ENCODE results near the gene RNF121. TPM values are rescaled to one million over a fixed set of nuclear protein-coding genes. Genes with fewer than 3 reads are reported as not detected.

RNF121 gene
- total RNA-seq, 2 experiments from 2014 or later: 24.6 to 28.1 TPM

DNA sequence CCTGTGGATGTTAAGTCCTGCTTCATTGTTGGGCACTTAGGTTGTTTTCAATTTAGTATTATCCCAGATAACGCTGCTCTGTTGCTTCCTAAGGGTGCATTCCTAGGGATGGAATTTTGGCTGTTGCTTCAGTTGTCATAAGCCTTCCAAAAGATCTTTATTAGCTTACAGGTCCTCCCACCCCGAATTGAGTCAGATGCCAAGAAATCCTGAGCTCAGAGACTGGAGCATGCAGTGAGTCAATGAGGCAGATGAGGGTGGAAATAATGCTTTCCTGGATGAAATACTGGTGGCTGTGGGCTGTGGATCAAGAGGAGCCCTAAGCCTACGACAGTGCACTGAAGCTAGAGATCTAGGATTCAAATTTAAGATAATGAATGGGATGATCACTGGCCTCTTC, 59.2 kb downstream of the RNF121 start:
- BruUV-seq (replicated peaks): no TSS peak
- Histone ChIP-seq H3K27ac (ENCODE audit: low read depth, low read length, poor library complexity, severe bottlenecking) (no peak overlapping the region), H3K9me3 (ENCODE audit: low read length) (no peaks in the 10 kb centered on the region), H3K9me2 (ENCODE audit: insufficient read depth, low read length) (no peaks in the 10 kb centered on the region), H3K4me1 (ENCODE audit: insufficient read depth, low read length, poor library complexity, severe bottlenecking) (peaks cover 11% of the 10 kb centered on the region), H3K36me3 (ENCODE audit: insufficient read depth, low read length) (peaks cover 43% of the 10 kb centered on the region), H3K79me2 (ENCODE audit: insufficient read depth, low read depth, low read length) (no peaks in the 10 kb centered on the region), H4K20me1 (ENCODE audit: insufficient read depth, low read length) (no peaks in the 10 kb centered on the region), H2AFZ (ENCODE audit: low read length) (no peak overlapping the region), H3K4me3 (ENCODE audit: low read depth, low read length, poor library complexity, severe bottlenecking) (no peak overlapping the region), H3K4me2 (ENCODE audit: low read length) (no peak overlapping the region)
- no peak for DNase-seq (ENCODE audit: low spot score)
- TF ChIP-seq, protein P1, sequence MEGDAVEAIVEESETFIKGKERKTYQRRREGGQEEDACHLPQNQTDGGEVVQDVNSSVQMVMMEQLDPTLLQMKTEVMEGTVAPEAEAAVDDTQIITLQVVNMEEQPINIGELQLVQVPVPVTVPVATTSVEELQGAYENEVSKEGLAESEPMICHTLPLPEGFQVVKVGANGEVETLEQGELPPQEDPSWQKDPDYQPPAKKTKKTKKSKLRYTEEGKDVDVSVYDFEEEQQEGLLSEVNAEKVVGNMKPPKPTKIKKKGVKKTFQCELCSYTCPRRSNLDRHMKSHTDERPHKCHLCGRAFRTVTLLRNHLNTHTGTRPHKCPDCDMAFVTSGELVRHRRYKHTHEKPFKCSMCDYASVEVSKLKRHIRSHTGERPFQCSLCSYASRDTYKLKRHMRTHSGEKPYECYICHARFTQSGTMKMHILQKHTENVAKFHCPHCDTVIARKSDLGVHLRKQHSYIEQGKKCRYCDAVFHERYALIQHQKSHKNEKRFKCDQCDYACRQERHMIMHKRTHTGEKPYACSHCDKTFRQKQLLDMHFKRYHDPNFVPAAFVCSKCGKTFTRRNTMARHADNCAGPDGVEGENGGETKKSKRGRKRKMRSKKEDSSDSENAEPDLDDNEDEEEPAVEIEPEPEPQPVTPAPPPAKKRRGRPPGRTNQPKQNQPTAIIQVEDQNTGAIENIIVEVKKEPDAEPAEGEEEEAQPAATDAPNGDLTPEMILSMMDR (conservative IDR thresholded peaks at IDR 0.05; ENCODE audit: low read length): no peak
- TF ChIP-seq EZH2phosphoT487 (IDR thresholded peaks at IDR 0.05; ENCODE audit: borderline replicate concordance, low read depth, low read length): no peak
- POLR2A ChIA-PET: interaction anchor here (1.5 kb wide), 1 partner anchor 11 kb away, joined by 4 read pairs; no protein-coding TSS in a partner anchor
- CTCF ChIA-PET (ENCODE audit: unreplicated experiment): no interaction called here
- intact Hi-C loops (cut with micrococcal nuclease; ENCODE audit: unreplicated experiment): no loop called here

GRCh38 chr11:71990701-71991100, 61.9 kb downstream of the RNF121 start:
- no TSS peak for BruUV-seq (replicated peaks)
- H4K20me1 ChIP-seq (ENCODE audit: insufficient read depth, low read length): no peaks in the 10 kb centered on the region
- no peaks in the 10 kb centered on the region for H3K9me3 ChIP-seq (ENCODE audit: low read length)
- no peak overlapping the region for H2AFZ ChIP-seq (ENCODE audit: low read length)
- DNase-seq (ENCODE audit: low spot score): no peak
- no peak for TF ChIP-seq EZH2phosphoT487 (IDR thresholded peaks at IDR 0.05; ENCODE audit: borderline replicate concordance, low read depth, low read length)
- TF ChIP-seq, protein P1 (conservative IDR thresholded peaks at IDR 0.05; ENCODE audit: low read length): no peak
- H3K4me3 ChIP-seq (ENCODE audit: low read depth, low read length, poor library complexity, severe bottlenecking): no peak overlapping the region
- H3K9me2 ChIP-seq (ENCODE audit: insufficient read depth, low read length): no peaks in the 10 kb centered on the region
- POLR2A ChIA-PET: no interaction called here
- CTCF ChIA-PET (ENCODE audit: unreplicated experiment): no interaction called here
- no peak overlapping the region for H3K27ac ChIP-seq (ENCODE audit: low read depth, low read length, poor library complexity, severe bottlenecking)
- no peak overlapping the region for H3K4me2 ChIP-seq (ENCODE audit: low read length)
- peaks cover 26% of the 10 kb centered on the region for H3K36me3 ChIP-seq (ENCODE audit: insufficient read depth, low read length)
- peaks cover 15% of the 10 kb centered on the region for H3K4me1 ChIP-seq (ENCODE audit: insufficient read depth, low read length, poor library complexity, severe bottlenecking)
- intact Hi-C loops (cut with micrococcal nuclease; ENCODE audit: unreplicated experiment): no loop called here
- no peaks in the 10 kb centered on the region for H3K79me2 ChIP-seq (ENCODE audit: insufficient read depth, low read depth, low read length)

DNA sequence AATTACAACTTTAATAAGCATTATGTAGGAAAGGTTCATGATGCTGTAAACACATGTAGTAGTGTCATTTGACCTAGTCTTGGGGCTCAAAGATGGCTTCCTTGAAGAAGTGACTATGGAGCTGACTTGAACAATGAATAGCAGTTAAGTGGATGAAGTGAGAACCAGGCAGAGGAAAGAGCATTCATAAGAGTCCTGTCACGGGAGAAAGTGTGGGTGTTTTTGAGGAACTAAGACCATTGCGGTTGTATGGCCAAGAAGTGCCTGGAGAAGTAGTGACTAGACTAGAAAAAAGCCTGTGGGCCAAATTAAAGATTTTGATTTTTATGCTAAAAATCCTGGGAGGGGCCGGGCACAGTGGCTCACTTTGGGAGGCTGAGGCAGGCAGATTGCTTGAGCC, 62.6 kb downstream of the RNF121 start:
- Histone ChIP-seq H3K9me3 (ENCODE audit: low read length) (no peaks in the 10 kb centered on the region), H3K79me2 (ENCODE audit: insufficient read depth, low read depth, low read length) (no peaks in the 10 kb centered on the region), H3K9me2 (ENCODE audit: insufficient read depth, low read length) (no peaks in the 10 kb centered on the region), H2AFZ (ENCODE audit: low read length) (no peak overlapping the region), H3K36me3 (ENCODE audit: insufficient read depth, low read length) (peaks cover 21% of the 10 kb centered on the region), H3K4me1 (ENCODE audit: insufficient read depth, low read length, poor library complexity, severe bottlenecking) (peaks cover 15% of the 10 kb centered on the region), H3K27ac (ENCODE audit: low read depth, low read length, poor library complexity, severe bottlenecking) (no peak overlapping the region), H3K4me3 (ENCODE audit: low read depth, low read length, poor library complexity, severe bottlenecking) (no peak overlapping the region), H4K20me1 (ENCODE audit: insufficient read depth, low read length) (no peaks in the 10 kb centered on the region), H3K4me2 (ENCODE audit: low read length) (no peak overlapping the region)
- peak; percentile 49 for DNase-seq (ENCODE audit: low spot score)
- no TSS peak for BruUV-seq (replicated peaks)
- ChIA-PET CTCF (ENCODE audit: unreplicated experiment) (no interaction called here), POLR2A (no interaction called here)
- TF ChIP-seq, protein P1 (conservative IDR thresholded peaks at IDR 0.05; ENCODE audit: low read length): no peak
- TF ChIP-seq EZH2phosphoT487 (IDR thresholded peaks at IDR 0.05; ENCODE audit: borderline replicate concordance, low read depth, low read length): no peak
- intact Hi-C loops (cut with micrococcal nuclease; ENCODE audit: unreplicated experiment): no loop called here
